NCI-H128 (cell line): Measurements from ENCODE around the gene KRT6C.

Experiments
- DNase-seq: peaks from one replicate; lab custom pipeline; 2025; ENCODE audit not compliant: unreplicated experiment; lab: John Stamatoyannopoulos, UW

The KRT6C gene

GRCh38 chr12:52473768-52474167, at the start of gene KRT6C:
KRT6C (minus strand) TSS chr12:52473805; CDS start chr12:52473737, 68 bp downstream.
- no peak for DNase-seq

GRCh38 chr12:52522346-52523011, 48.9 kb upstream of the KRT6C start:
- DNase-seq = no peak

- DNase-seq = no peak
Observed at GRCh38 chr12:52521568-52522266, 48.1 kb upstream of the KRT6C start.

- DNase-seq = no peak
Observed at GRCh38 chr12:52521175-52521567, 47.6 kb upstream of the KRT6C start.

GRCh38 chr12:52519826-52520662, 46.4 kb upstream of the KRT6C start, which contains the start of gene KRT5:
KRT5 (minus strand) TSS chr12:52520394; CDS start chr12:52520296, 98 bp downstream.
- no peak for DNase-seq

GRCh38 chr12:52519387-52519703, 45.7 kb upstream of the KRT6C start:
- DNase-seq = no peak

- no peak for DNase-seq
Observed at GRCh38 chr12:52518574-52519386, 45.2 kb upstream of the KRT6C start.

GRCh38 chr12:52517888-52518287, 44.3 kb upstream of the KRT6C start:
- no peak for DNase-seq

GRCh38 chr12:52517005-52517835, 43.6 kb upstream of the KRT6C start:
- DNase-seq = no peak

GRCh38 chr12:52515927-52516831, 42.6 kb upstream of the KRT6C start:
- DNase-seq = no peak

- no peak for DNase-seq
Observed at GRCh38 chr12:52515319-52515646, 41.7 kb upstream of the KRT6C start.

GRCh38 chr12:52514471-52515318, 41.1 kb upstream of the KRT6C start:
- no peak for DNase-seq

GRCh38 chr12:52513736-52514135, 40.1 kb upstream of the KRT6C start:
- no peak for DNase-seq

GRCh38 chr12:52508211-52508610, 34.6 kb upstream of the KRT6C start:
- DNase-seq = no peak

GRCh38 chr12:52506858-52507715, 33.5 kb upstream of the KRT6C start:
- no peak for DNase-seq

- no peak for DNase-seq
Observed at GRCh38 chr12:52502877-52503276, 29.3 kb upstream of the KRT6C start.

GRCh38 chr12:52501490-52501889, 27.9 kb upstream of the KRT6C start:
- DNase-seq = no peak
